T-helper 17 cell (primary cell): ENCODE results near the gene GSG1. TPM values are rescaled to one million over a fixed set of nuclear protein-coding genes. Genes with fewer than 3 reads are reported as not detected.
"Not testable (repeated sequence)": the region's sequence is repeated elsewhere in the genome, so short reads cannot be mapped to it uniquely, and the experiment has no call there.

Source experiments
- ATAC-seq: fragments of 150-1000 bp; cut with Tn5 transposase; 2 replicates; pipeline ENCODE4 v1.10.0; 2021; ENCODE audit warnings: mild to moderate bottlenecking, moderate library complexity
- DNase-seq, 3 donors: peaks; one replicate each; pipeline versions ENCODE4 v3.0.0 to v3.0.0-alpha.2; 2020 to 2021
- H3K9me3 ChIP-seq: one replicate; pipeline ENCODE4 v1.7.0; 2013; ENCODE audit warnings: low read length, mild to moderate bottlenecking; ENCODE audit not compliant: control insufficient read depth, poor library complexity, severe bottlenecking
- H3K27ac Mint-ChIP-seq: one replicate; pipeline ENCODE4 v1.8.0; 2022; ENCODE audit warnings: mild to moderate bottlenecking, moderate library complexity, mixed read lengths
- H3K27me3 Mint-ChIP-seq: one replicate; pipeline ENCODE4 v1.8.0; 2022; ENCODE audit warnings: mixed read lengths
- H3K36me3 Mint-ChIP-seq: one replicate; pipeline ENCODE4 v1.8.0; 2022; ENCODE audit warnings: low read depth, mixed read lengths
- H3K4me1 Mint-ChIP-seq: one replicate; pipeline ENCODE4 v1.8.0; 2022; ENCODE audit warnings: mild to moderate bottlenecking, mixed read lengths
- H3K4me3 Mint-ChIP-seq: one replicate; pipeline ENCODE4 v1.8.0; 2022; ENCODE audit warnings: mild to moderate bottlenecking, moderate library complexity, mixed read lengths
- total RNA-seq, 4 donors: library from RNA in 2 of 4; stranded (reverse) in 2 of 4; gene quantifications; one replicate each; pipeline ENCODE4 v1.2.3 and lab custom pipeline; 2022 to 2026

Gene GSG1
- total RNA-seq, 2 donors from 2014 or later = not detected

DNA sequence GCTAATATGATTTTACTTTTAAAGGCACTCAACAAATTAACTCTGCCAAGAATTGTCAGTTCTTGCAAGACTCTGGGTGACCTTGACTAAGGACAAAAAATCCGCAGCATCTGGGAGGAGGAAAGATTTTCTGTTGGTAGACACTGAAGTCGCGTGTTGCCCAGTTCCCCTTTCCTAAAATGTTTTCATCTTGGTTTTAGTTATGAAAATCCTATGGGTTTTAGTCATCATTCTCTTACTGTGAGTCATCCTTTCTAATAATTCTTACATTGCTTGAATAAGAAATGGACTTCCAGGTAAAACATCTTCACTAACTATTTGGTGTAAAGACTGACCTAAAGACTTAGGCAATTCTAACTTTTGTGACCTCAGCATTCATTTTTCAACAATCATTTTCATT lies 9.1 kb downstream of the GSG1 start:
- H3K9me3 ChIP-seq = no peaks in the 10 kb centered on the region
- Mint-ChIP-seq H3K4me3 (no peak overlapping the region), H3K27me3 (peaks cover 25% of the 10 kb centered on the region), H3K27ac (no peak overlapping the region), H3K4me1 (peaks cover 14% of the 10 kb centered on the region), H3K36me3 (no peaks in the 10 kb centered on the region)
- ATAC-seq (no peak), DNase-seq (no peak)

DNA sequence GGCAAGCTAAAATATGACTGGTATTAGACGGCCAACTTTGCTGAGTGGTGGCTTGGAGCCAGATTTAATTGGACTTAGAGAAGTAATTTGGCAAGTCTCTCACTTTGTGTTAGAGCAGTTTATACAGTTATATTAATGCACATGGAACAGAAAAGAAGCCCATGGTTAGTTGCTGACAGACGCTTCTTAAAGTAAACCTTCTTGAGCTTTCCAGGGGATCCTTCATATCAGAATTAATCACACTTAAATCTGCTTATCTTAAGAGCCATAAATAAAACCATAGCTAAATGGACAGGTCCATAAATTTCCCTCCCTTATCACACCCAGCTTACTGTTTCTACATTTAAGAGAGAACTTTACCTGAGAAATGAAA lies 9.6 kb downstream of the GSG1 start:
- no peak for DNase-seq
- no peak overlapping the region for H3K4me3 Mint-ChIP-seq
- peaks cover 25% of the 10 kb centered on the region for H3K27me3 Mint-ChIP-seq

DNA sequence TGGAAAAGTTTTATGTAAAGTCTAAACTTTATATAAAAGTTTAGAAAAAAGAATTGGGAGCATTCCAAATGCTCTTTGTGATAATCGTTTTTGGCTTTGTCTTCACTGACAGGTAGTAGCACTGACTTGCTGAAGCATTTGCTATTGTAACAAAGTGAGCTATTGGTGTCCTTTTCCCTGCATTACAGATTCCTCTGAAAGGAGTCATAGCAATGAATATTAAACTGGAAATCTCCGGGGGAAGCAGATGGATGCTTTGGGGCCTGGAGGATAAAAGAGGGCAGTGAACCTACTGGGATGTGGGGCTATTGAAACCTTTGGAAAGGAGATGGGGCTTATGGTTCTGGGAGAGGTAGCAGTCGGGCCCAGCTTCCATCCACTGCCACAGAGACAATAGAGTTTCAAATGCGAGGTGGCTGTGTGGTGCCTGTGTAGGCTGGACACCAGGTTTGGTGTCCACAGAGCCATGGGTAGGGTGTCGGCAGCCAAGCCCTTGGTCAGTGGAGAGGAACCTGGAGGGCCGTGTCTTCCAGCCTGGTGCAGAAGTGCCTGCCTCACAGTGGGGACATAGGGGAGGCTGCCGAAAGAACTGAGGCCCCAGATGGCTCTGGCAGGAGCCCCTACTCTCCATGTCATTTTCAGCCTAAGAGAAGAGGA lies 10.1 kb downstream of the GSG1 start:
- H3K4me3 Mint-ChIP-seq = no peak overlapping the region
- no peak for ATAC-seq
- H3K36me3 Mint-ChIP-seq = no peaks in the 10 kb centered on the region
- H3K27ac Mint-ChIP-seq = no peak overlapping the region
- no peak for DNase-seq
- H3K9me3 ChIP-seq = no peaks in the 10 kb centered on the region
- H3K4me1 Mint-ChIP-seq = peaks cover 5% of the 10 kb centered on the region
- peaks cover 25% of the 10 kb centered on the region for H3K27me3 Mint-ChIP-seq

More for the DNA sequence above, 9.6 kb downstream of the GSG1 start:
- H3K9me3 ChIP-seq = no peaks in the 10 kb centered on the region
- Mint-ChIP-seq H3K4me1 (peaks cover 9% of the 10 kb centered on the region), H3K36me3 (no peaks in the 10 kb centered on the region), H3K27ac (no peak overlapping the region)
- ATAC-seq = no peak

DNA sequence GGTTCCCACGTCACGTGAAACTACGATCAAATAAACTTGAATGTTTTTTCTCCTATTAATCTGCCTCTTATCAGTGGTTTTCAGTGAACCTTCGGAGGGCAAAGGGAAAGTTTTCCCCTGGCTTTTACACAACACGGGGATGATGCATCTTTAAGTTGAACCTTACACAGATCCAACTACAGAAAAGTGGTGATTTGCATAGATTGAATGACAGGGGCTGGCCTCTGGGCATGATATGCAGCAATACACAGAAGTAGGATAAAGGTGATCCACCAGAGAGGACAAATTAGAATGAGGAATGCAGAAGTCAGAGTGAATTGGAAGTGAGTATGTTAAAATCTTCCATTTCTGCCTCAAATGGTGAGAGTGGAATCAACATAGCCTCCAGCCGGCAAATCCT lies 11.6 kb downstream of the GSG1 start:
- H3K9me3 ChIP-seq = no peaks in the 10 kb centered on the region
- Mint-ChIP-seq H3K27me3 (peaks cover 23% of the 10 kb centered on the region), H3K4me3 (no peak overlapping the region), H3K36me3 (no peaks in the 10 kb centered on the region), H3K27ac (no peak overlapping the region), H3K4me1 (no peaks in the 10 kb centered on the region)
- ATAC-seq = no peak
- no peak for DNase-seq

DNA sequence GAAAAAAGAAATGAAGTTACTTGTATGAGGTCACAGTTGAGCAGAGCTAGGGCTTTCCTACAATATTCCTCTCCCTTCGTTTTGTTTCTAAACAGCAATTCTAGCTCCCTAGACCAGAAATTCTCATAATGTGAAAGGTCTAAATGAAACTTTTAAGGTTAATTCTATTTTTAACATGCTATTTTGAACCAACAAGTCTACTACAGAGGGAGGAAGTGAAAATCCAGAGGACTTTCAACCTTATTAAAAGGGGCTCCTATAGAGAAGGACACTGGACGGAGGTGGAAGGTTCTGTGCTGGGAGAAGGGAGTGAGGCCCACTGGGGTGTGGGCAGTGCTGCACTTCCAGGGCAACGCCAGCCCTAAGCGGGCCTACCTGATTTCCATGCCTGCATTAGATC lies 13.4 kb downstream of the GSG1 start:
- no peaks in the 10 kb centered on the region for H3K9me3 ChIP-seq
- Mint-ChIP-seq H3K36me3 (peaks cover 5% of the 10 kb centered on the region), H3K27me3 (peaks cover 24% of the 10 kb centered on the region), H3K4me1 (no peaks in the 10 kb centered on the region), H3K27ac (no peak overlapping the region), H3K4me3 (no peak overlapping the region)
- ATAC-seq (no peak), DNase-seq (no peak)

DNA sequence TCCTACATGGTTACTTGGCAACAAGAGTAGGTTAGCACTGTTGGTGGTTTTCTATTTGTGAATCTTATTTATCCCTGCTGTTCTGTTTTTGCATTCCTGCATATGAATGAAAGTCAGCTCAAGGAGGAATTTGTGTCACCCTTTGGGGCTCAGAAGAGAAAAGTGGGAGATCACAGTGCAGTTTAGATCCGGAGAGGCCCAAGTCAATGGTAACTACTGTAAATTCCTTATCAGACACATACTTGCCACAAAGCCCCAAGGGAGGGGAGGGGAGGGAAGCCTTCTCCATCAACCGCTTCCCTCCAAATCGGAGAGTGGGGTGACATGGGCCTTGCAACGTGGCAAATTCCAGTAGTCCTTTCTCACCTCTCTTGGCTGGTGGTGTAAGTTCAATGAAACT lies 15.0 kb downstream of the GSG1 start:
- peaks cover 13% of the 10 kb centered on the region for H3K27me3 Mint-ChIP-seq
- H3K4me1 Mint-ChIP-seq = no peaks in the 10 kb centered on the region

DNA sequence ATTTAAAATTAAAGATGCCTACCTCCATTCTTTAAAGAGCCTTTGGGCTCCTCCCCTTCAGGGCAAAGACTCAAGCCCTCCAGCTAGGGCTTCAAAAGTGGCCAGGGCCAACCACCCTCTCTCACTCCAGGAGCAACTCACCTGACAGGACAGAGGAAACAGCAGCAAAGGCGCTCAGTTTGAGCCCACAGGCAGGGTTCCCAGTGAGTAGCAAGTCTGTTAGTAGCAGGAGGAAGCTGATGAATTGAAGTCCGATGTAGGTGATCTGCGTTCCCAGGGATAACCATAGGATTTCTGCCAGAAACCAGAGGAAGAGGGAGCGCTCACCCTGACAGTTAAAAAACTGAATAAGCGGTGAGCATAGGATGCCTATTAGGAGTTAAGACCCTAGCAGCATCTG lies 15.7 kb downstream of the GSG1 start:
- no peaks in the 10 kb centered on the region for H3K4me1 Mint-ChIP-seq
- H3K27me3 Mint-ChIP-seq = peaks cover 10% of the 10 kb centered on the region
- no peaks in the 10 kb centered on the region for H3K9me3 ChIP-seq
- DNase-seq (no peak), ATAC-seq (no peak)
- H3K36me3 Mint-ChIP-seq = peaks cover 9% of the 10 kb centered on the region
- no peak overlapping the region for H3K4me3 Mint-ChIP-seq
- no peak overlapping the region for H3K27ac Mint-ChIP-seq

More for the DNA sequence above, 15.0 kb downstream of the GSG1 start:
- DNase-seq (no peak), ATAC-seq (no peak)
- peaks cover 8% of the 10 kb centered on the region for H3K36me3 Mint-ChIP-seq
- H3K9me3 ChIP-seq = no peaks in the 10 kb centered on the region
- H3K27ac Mint-ChIP-seq = no peak overlapping the region
- no peak overlapping the region for H3K4me3 Mint-ChIP-seq

DNA sequence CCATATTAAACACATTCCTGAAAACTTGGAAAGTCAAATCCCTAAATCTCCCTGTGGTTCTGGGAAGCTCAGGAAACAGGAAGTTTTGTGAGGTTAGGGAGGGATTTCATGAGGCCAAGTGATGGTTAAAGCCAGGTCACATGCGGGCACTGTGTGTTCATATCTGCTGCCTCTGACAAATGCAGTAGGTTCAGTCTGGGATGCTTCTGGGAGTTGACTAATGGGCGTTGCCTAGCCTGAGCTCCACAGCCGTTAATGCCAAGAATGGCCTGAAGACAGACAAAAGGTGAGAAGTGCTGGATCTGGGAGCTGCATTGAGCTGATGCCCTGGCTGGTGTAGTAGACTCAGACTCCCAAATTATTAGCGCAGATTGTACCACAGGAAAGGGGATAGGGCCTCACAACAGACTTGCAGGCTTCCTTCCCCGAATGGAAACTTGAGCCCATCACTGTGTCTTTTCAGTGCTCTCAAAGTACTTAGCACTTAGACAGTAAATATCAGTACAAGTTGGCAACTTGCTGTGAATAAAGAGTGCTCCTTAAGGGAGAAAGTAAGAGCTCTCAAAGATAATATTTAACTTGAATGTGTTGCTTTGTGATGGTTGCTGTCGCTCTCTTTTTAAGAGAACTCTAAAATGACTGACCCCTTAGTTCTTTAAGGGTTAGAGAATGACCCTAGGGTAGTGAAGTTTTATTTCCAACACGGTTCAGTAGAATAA lies 17.3 kb downstream of the GSG1 start:
- no peaks in the 10 kb centered on the region for H3K9me3 ChIP-seq
- Mint-ChIP-seq H3K4me1 (no peaks in the 10 kb centered on the region), H3K27ac (no peak overlapping the region), H3K4me3 (no peak overlapping the region), H3K27me3 (peaks cover 5% of the 10 kb centered on the region), H3K36me3 (peaks cover 9% of the 10 kb centered on the region)
- no peak for ATAC-seq
- no peak for DNase-seq

DNA sequence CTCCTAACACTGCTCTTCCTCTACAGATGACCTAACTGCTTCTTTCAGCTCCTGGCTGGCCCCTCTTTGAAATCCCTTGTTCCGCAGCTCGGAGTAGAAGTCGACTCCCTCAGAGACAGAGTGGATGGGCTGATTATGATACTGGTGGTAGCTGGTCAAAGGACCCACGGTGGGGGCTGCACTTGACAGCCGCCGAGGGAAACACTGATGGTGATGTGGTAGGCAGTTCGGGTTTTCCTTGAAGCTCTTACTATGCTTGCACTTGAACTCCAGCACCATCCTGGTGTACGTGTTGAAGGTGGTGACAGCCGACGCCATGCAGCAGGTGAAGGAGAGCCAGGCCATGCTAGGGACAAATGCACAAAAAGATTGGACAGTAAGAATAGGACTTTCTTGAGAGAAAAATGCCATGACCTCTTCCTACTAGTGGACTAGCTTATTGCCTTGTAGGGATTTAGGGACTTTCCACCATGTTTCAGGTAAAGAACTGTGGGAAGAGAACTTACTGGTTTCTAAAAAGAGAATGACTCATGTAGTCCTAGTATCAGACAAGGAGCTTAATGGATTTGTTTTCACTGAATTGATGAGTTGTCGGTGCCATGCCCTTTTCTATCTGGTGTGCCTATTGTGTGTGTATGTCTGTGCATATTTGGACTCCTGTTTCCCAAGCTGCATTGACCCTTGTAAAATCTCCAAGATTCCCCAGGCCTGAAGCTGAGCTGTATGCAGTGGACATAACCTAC lies 18.4 kb downstream of the GSG1 start:
- DNase-seq (no peak), ATAC-seq (no peak)
- H3K9me3 ChIP-seq = no peaks in the 10 kb centered on the region
- no peak overlapping the region for H3K4me3 Mint-ChIP-seq
- peaks cover 5% of the 10 kb centered on the region for H3K27me3 Mint-ChIP-seq
- peaks cover 9% of the 10 kb centered on the region for H3K36me3 Mint-ChIP-seq
- H3K4me1 Mint-ChIP-seq = no peaks in the 10 kb centered on the region
- H3K27ac Mint-ChIP-seq = no peak overlapping the region

DNA sequence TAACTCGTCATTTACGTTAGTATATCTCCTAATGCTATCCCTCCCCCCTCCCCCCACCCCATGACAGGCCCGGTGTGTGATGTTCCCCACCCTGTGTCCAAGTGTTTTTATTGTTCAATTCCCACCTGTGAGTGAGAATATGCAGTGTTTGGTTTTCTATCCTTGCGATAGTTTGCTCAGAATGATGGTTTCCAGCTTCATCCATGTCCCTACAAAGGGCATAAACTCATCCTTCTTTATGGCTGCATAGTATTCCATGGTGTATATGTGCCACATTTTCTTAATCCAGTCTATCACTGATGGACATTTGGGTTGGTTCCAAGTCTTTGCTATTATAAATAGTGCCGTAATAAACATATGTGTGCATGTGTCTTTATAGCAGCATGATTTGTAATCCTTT lies 19.8 kb downstream of the GSG1 start:
- not testable (repeated sequence) for H3K4me1 Mint-ChIP-seq, H3K9me3 ChIP-seq, ATAC-seq, H3K36me3 Mint-ChIP-seq, H3K27me3 Mint-ChIP-seq, H3K27ac Mint-ChIP-seq, DNase-seq, H3K4me3 Mint-ChIP-seq

DNA sequence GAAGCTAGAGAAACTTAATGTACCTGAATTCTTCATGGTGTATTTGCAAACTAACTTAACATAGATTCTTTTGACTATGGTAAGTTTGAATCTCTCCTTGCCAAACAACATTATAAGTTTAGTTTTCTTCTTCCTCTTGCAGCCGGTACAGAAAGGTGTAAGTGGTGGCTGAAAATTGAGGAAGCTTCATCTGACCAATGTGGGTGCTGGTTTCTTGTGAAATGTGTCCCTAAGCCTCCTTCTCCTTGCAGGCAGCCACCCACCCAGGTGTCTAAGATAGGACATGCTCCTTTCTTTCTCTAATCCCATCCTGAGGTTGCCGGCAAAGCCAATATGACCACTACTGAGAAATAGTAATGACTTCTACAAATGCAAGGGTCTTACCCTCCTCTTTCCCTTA lies 20.6 kb downstream of the GSG1 start:
- Mint-ChIP-seq H3K4me1 (no peaks in the 10 kb centered on the region), H3K27ac (no peak overlapping the region), H3K4me3 (no peak overlapping the region), H3K36me3 (peaks cover 12% of the 10 kb centered on the region), H3K27me3 (peaks cover 5% of the 10 kb centered on the region)
- DNase-seq (no peak), ATAC-seq (no peak)
- no peaks in the 10 kb centered on the region for H3K9me3 ChIP-seq

DNA sequence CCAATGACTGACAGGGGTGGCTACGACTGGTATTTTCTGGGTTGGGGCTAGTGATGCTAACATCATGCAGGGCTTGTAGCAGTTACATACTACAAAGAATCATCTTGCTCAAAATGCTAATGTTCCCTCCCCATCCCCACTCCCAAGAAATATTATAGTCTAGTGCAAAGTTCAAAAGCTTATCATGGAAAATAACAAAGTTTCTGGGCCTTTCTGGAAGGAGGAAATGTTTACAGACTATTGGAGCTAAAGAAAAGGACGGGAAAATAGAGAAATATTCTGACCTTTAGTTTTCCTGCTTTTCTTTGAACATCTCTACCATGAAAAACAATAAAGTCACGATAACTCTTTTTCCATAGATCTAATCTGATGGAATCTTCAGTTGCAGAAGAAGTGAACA lies 23.2 kb downstream of the GSG1 start:
- Mint-ChIP-seq H3K4me1 (no peaks in the 10 kb centered on the region), H3K27ac (no peak overlapping the region), H3K36me3 (peaks cover 10% of the 10 kb centered on the region), H3K4me3 (no peak overlapping the region), H3K27me3 (no peaks in the 10 kb centered on the region)
- no peaks in the 10 kb centered on the region for H3K9me3 ChIP-seq
- DNase-seq (no peak), ATAC-seq (no peak)

DNA sequence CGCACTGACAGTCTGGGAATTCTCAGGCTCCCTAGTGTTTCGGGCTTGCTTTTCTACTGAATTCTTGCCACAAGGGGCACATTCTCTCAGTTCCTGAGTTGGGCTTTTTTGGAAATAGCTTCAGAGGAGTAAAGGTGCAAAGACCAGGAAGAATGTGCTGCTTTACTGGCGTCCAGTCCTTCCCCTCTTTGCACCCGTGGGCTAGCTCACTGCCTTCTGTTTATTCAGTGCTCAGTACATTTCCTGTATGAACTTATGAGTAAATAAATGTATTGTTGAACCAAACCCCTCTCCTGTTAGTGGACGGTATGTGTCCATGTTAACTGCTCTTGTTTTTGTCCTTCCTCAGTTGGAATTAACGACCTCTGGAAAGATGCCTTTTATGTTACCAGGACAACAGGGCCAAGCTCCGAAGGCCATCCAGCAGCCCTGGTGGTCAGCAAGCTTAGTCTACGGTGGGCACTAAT lies 24.0 kb downstream of the GSG1 start:
- no peaks in the 10 kb centered on the region for H3K9me3 ChIP-seq
- Mint-ChIP-seq H3K27me3 (no peaks in the 10 kb centered on the region), H3K27ac (no peak overlapping the region), H3K4me3 (no peak overlapping the region), H3K36me3 (peaks cover 7% of the 10 kb centered on the region), H3K4me1 (no peaks in the 10 kb centered on the region)
- no peak for DNase-seq
- no peak for ATAC-seq
